HAP-1 (cell line): Measurements from ENCODE around the gene TP73.

Source experiments
- DNase-seq, 2 experiments: peaks; one replicate each; pipeline ENCODE4 v3.0.0-alpha.2; 2016 to 2020; ENCODE audit warnings: low spot score in 2 of 2
- H3K27me3 ChIP-seq: fragments of 250-450 bp; sonication (Bioruptor Pico); 2 replicates; pipeline ENCODE4 v1.5.1; 2020; ENCODE audit warnings: low read depth, mild to moderate bottlenecking, moderate library complexity
- H3K36me3 ChIP-seq: fragments of 250-450 bp; sonication (Bioruptor Pico); replicated peaks from 2 replicates; pipeline ENCODE4 v1.5.1; 2020; ENCODE audit warnings: mild to moderate bottlenecking
- H3K4me1 ChIP-seq: fragments of 250-450 bp; sonication (Bioruptor Pico); 2 replicates; pipeline ENCODE4 v1.5.1; 2020; ENCODE audit warnings: mild to moderate bottlenecking
- H3K4me3 ChIP-seq: fragments of 250-450 bp; sonication (Bioruptor Pico); 2 replicates; pipeline ENCODE4 v1.5.1; 2020; ENCODE audit warnings: mild to moderate bottlenecking, moderate library complexity
- H3K9me3 ChIP-seq: fragments of 250-450 bp; sonication (Bioruptor Pico); 2 replicates; pipeline ENCODE4 v1.5.1; 2020; ENCODE audit warnings: mild to moderate bottlenecking, moderate library complexity
- in situ Hi-C: fragments of 300-500 bp; cut with MboI; formaldehyde crosslinking; loops from 3 replicates; pipeline ENCODE4 v1.14.3; 2020; ENCODE audit warnings: low sequenced_read_pairs, inconsistent platforms, mixed read lengths

TP73 gene

GRCh38 chr1:3707298-3707938, 55.1 kb downstream of the TP73 start:
- Histone ChIP-seq H3K4me1 (no peaks in the 10 kb centered on the region), H3K36me3 (no peaks in the 10 kb centered on the region), H3K27me3 (no peaks in the 10 kb centered on the region), H3K9me3 (no peaks in the 10 kb centered on the region), H3K4me3 (no peak overlapping the region)
- no peak for DNase-seq
- in situ Hi-C loops = no loop called here

- no peaks in the 10 kb centered on the region for H3K36me3 ChIP-seq
- H3K27me3 ChIP-seq = no peaks in the 10 kb centered on the region
- in situ Hi-C loops = no loop called here
- H3K4me3 ChIP-seq = no peak overlapping the region
- no peaks in the 10 kb centered on the region for H3K4me1 ChIP-seq
- no peaks in the 10 kb centered on the region for H3K9me3 ChIP-seq
- DNase-seq = no peak
These were observed 55.6 kb downstream of the TP73 start for GRCh38 chr1:3707939-3708328.

GRCh38 chr1:3708791-3709190, 56.5 kb downstream of the TP73 start:
- in situ Hi-C loops = no loop called here
- H3K36me3 ChIP-seq = no peaks in the 10 kb centered on the region
- no peak overlapping the region for H3K4me3 ChIP-seq
- H3K4me1 ChIP-seq = no peaks in the 10 kb centered on the region
- no peaks in the 10 kb centered on the region for H3K27me3 ChIP-seq
- no peaks in the 10 kb centered on the region for H3K9me3 ChIP-seq
- no peak for DNase-seq

GRCh38 chr1:3710251-3710650, 57.9 kb downstream of the TP73 start:
- no peak overlapping the region for H3K4me3 ChIP-seq
- in situ Hi-C loops = no loop called here
- no peaks in the 10 kb centered on the region for H3K36me3 ChIP-seq
- H3K4me1 ChIP-seq = no peaks in the 10 kb centered on the region
- H3K9me3 ChIP-seq = no peaks in the 10 kb centered on the region
- no peaks in the 10 kb centered on the region for H3K27me3 ChIP-seq
- no peak for DNase-seq

- in situ Hi-C loops = no loop called here
- DNase-seq = no peak
- H3K27me3 ChIP-seq = no peaks in the 10 kb centered on the region
These were observed 59.1 kb downstream of the TP73 start for GRCh38 chr1:3711381-3711779.

GRCh38 chr1:3711780-3712451, 59.6 kb downstream of the TP73 start:
- Histone ChIP-seq H3K36me3 (no peaks in the 10 kb centered on the region), H3K9me3 (no peaks in the 10 kb centered on the region), H3K4me1 (no peaks in the 10 kb centered on the region), H3K27me3 (no peaks in the 10 kb centered on the region), H3K4me3 (no peak overlapping the region)
- in situ Hi-C loops = no loop called here
- DNase-seq = no peak

More at GRCh38 chr1:3711381-3711779, 59.1 kb downstream of the TP73 start:
- Histone ChIP-seq H3K36me3 (no peaks in the 10 kb centered on the region), H3K4me1 (no peaks in the 10 kb centered on the region), H3K4me3 (no peak overlapping the region), H3K9me3 (no peaks in the 10 kb centered on the region)

- H3K27me3 ChIP-seq = no peaks in the 10 kb centered on the region
- DNase-seq = no peak
- H3K4me3 ChIP-seq = no peak overlapping the region
- H3K9me3 ChIP-seq = no peaks in the 10 kb centered on the region
- in situ Hi-C loops = no loop called here
- H3K4me1 ChIP-seq = no peaks in the 10 kb centered on the region
- no peaks in the 10 kb centered on the region for H3K36me3 ChIP-seq
These were observed 60.5 kb downstream of the TP73 start for GRCh38 chr1:3712573-3713535.

GRCh38 chr1:3713840-3714239, 61.5 kb downstream of the TP73 start:
- H3K4me3 ChIP-seq = no peak overlapping the region
- no peak for DNase-seq
- in situ Hi-C loops = no loop called here
- no peaks in the 10 kb centered on the region for H3K4me1 ChIP-seq
- H3K9me3 ChIP-seq = no peaks in the 10 kb centered on the region
- no peaks in the 10 kb centered on the region for H3K27me3 ChIP-seq
- H3K36me3 ChIP-seq = no peaks in the 10 kb centered on the region

- Histone ChIP-seq H3K4me3 (no peak overlapping the region), H3K36me3 (no peaks in the 10 kb centered on the region), H3K9me3 (no peaks in the 10 kb centered on the region), H3K27me3 (no peaks in the 10 kb centered on the region), H3K4me1 (no peaks in the 10 kb centered on the region)
- DNase-seq = no peak
- in situ Hi-C loops = no loop called here
These were observed 62.0 kb downstream of the TP73 start for GRCh38 chr1:3714284-3714741.

- Histone ChIP-seq H3K36me3 (no peaks in the 10 kb centered on the region), H3K9me3 (no peaks in the 10 kb centered on the region), H3K27me3 (no peaks in the 10 kb centered on the region), H3K4me1 (no peaks in the 10 kb centered on the region), H3K4me3 (no peak overlapping the region)
- in situ Hi-C loops = no loop called here
- no peak for DNase-seq
These were observed 62.5 kb downstream of the TP73 start for GRCh38 chr1:3714814-3715213.

GRCh38 chr1:3716351-3716750, 64.0 kb downstream of the TP73 start:
- Histone ChIP-seq H3K4me3 (no peak overlapping the region), H3K4me1 (no peaks in the 10 kb centered on the region)
- in situ Hi-C loops = no loop called here

GRCh38 chr1:3717041-3717714, 64.9 kb downstream of the TP73 start:
- no peaks in the 10 kb centered on the region for H3K9me3 ChIP-seq
- no peaks in the 10 kb centered on the region for H3K4me1 ChIP-seq
- no peak overlapping the region for H3K4me3 ChIP-seq
- in situ Hi-C loops = no loop called here
- no peak for DNase-seq
- no peaks in the 10 kb centered on the region for H3K36me3 ChIP-seq
- H3K27me3 ChIP-seq = no peaks in the 10 kb centered on the region

More at GRCh38 chr1:3716351-3716750, 64.0 kb downstream of the TP73 start:
- no peaks in the 10 kb centered on the region for H3K9me3 ChIP-seq
- DNase-seq = no peak
- no peaks in the 10 kb centered on the region for H3K27me3 ChIP-seq
- no peaks in the 10 kb centered on the region for H3K36me3 ChIP-seq

- in situ Hi-C loops = no loop called here
- H3K27me3 ChIP-seq = no peaks in the 10 kb centered on the region
- no peaks in the 10 kb centered on the region for H3K4me1 ChIP-seq
- no peaks in the 10 kb centered on the region for H3K36me3 ChIP-seq
- H3K9me3 ChIP-seq = no peaks in the 10 kb centered on the region
- H3K4me3 ChIP-seq = no peak overlapping the region
- no peak for DNase-seq
These were observed 65.6 kb downstream of the TP73 start for GRCh38 chr1:3717715-3718601.
